Measurements from ENCODE around the gene FAM234B. TPM values are rescaled to one million over a fixed set of nuclear protein-coding genes. Genes with fewer than 3 reads are reported as not detected.

Gene FAM234B
- total RNA-seq, 1 experiment from 2014 or later, result 11.4 TPM

- Histone ChIP-seq H3K4me3 (ENCODE audit: low read depth, low read length) (no peak overlapping the region), H3K27me3 (replicated peaks; ENCODE audit: control insufficient read depth, insufficient read depth, low read length) (no peaks in the 10 kb centered on the region), H3K36me3 (ENCODE audit: control insufficient read depth, insufficient read depth, low read length) (no peaks in the 10 kb centered on the region), H3K4me1 (peaks cover 13% of the 10 kb centered on the region), H3K9me3 (no peaks in the 10 kb centered on the region)
- Mint-ChIP-seq H3K27ac (ENCODE audit: unreplicated experiment) (no peak overlapping the region), H3K4me3 (ENCODE audit: unreplicated experiment) (no peak overlapping the region), H3K9me3 (ENCODE audit: unreplicated experiment) (no peaks in the 10 kb centered on the region), H3K4me1 (ENCODE audit: low read depth, unreplicated experiment) (peaks cover 10% of the 10 kb centered on the region), H3K27me3 (ENCODE audit: insufficient read depth, unreplicated experiment) (no peaks in the 10 kb centered on the region), H3K36me3 (ENCODE audit: insufficient read depth, unreplicated experiment) (peaks cover under 1% of the 10 kb centered on the region)
- TF ChIP-seq CTCF (IDR thresholded peaks at IDR 0.05; ENCODE audit: insufficient read depth in 1 of 2, low read depth in 1 of 2, low read length in 1 of 2, severe bottlenecking in 1 of 2, unreplicated experiment in 1 of 2), result no peak
- ChIA-PET POLR2A (no interaction called here), CTCF (no interaction called here)
- no TSS peak for BruUV-seq (replicated peaks)
- DNase-seq, result no peak
- intact Hi-C loops (cut with micrococcal nuclease; ENCODE audit: unreplicated experiment), result no loop called here
These were observed 49.1 kb downstream of the FAM234B start for GRCh38 chr12:13093191-13093847.

GRCh38 chr12:13093848-13094220, 49.7 kb downstream of the FAM234B start:
- Histone ChIP-seq H3K9me3 (no peaks in the 10 kb centered on the region), H3K36me3 (ENCODE audit: control insufficient read depth, insufficient read depth, low read length) (no peaks in the 10 kb centered on the region), H3K4me3 (ENCODE audit: low read depth, low read length) (no peak overlapping the region), H3K4me1 (peaks cover 18% of the 10 kb centered on the region), H3K27me3 (replicated peaks; ENCODE audit: control insufficient read depth, insufficient read depth, low read length) (no peaks in the 10 kb centered on the region)
- POLR2A ChIA-PET, result no interaction called here
- Mint-ChIP-seq H3K27me3 (ENCODE audit: insufficient read depth, unreplicated experiment) (no peaks in the 10 kb centered on the region), H3K27ac (ENCODE audit: unreplicated experiment) (no peak overlapping the region), H3K36me3 (ENCODE audit: insufficient read depth, unreplicated experiment) (peaks cover 5% of the 10 kb centered on the region), H3K9me3 (ENCODE audit: unreplicated experiment) (no peaks in the 10 kb centered on the region), H3K4me1 (ENCODE audit: low read depth, unreplicated experiment) (peaks cover 15% of the 10 kb centered on the region), H3K4me3 (ENCODE audit: unreplicated experiment) (no peak overlapping the region)
- BruUV-seq (replicated peaks), result no TSS peak
- TF ChIP-seq CTCF (IDR thresholded peaks at IDR 0.05; ENCODE audit: insufficient read depth in 1 of 2, low read depth in 1 of 2, low read length in 1 of 2, severe bottlenecking in 1 of 2, unreplicated experiment in 1 of 2), result no peak
- DNase-seq, result no peak
- intact Hi-C loops (cut with micrococcal nuclease; ENCODE audit: unreplicated experiment), result no loop called here
- CTCF ChIA-PET, result interaction anchor here (1.6 kb wide), 1 partner anchor 118 kb away, joined by 4 read pairs; no protein-coding TSS in a partner anchor

GRCh38 chr12:13094367-13094766, 50.2 kb downstream of the FAM234B start:
- no peak overlapping the region for H3K4me3 ChIP-seq (ENCODE audit: low read depth, low read length)
- peaks cover 6% of the 10 kb centered on the region for H3K36me3 Mint-ChIP-seq (ENCODE audit: insufficient read depth, unreplicated experiment)
- no peak for DNase-seq
- no peaks in the 10 kb centered on the region for H3K9me3 Mint-ChIP-seq (ENCODE audit: unreplicated experiment)
- no peak overlapping the region for H3K4me3 Mint-ChIP-seq (ENCODE audit: unreplicated experiment)
- no peak overlapping the region for H3K27ac Mint-ChIP-seq (ENCODE audit: unreplicated experiment)
- ChIA-PET CTCF (interaction anchor here (1.6 kb wide), 1 partner anchor 118 kb away, joined by 4 read pairs; no protein-coding TSS in a partner anchor), POLR2A (no interaction called here)
- no peaks in the 10 kb centered on the region for H3K36me3 ChIP-seq (ENCODE audit: control insufficient read depth, insufficient read depth, low read length)
- H3K9me3 ChIP-seq, result no peaks in the 10 kb centered on the region
- BruUV-seq (replicated peaks), result no TSS peak
- intact Hi-C loops (cut with micrococcal nuclease; ENCODE audit: unreplicated experiment), result no loop called here
- peaks cover 23% of the 10 kb centered on the region for H3K4me1 ChIP-seq
- H3K27me3 Mint-ChIP-seq (ENCODE audit: insufficient read depth, unreplicated experiment), result no peaks in the 10 kb centered on the region
- peaks cover 20% of the 10 kb centered on the region for H3K4me1 Mint-ChIP-seq (ENCODE audit: low read depth, unreplicated experiment)
- TF ChIP-seq CTCF (IDR thresholded peaks at IDR 0.05; ENCODE audit: insufficient read depth in 1 of 2, low read depth in 1 of 2, low read length in 1 of 2, severe bottlenecking in 1 of 2, unreplicated experiment in 1 of 2), result no peak
- no peaks in the 10 kb centered on the region for H3K27me3 ChIP-seq (replicated peaks; ENCODE audit: control insufficient read depth, insufficient read depth, low read length)

Data from Caco-2 (cell line).